ENCODE measurements around the gene UBE3B. TPM values are rescaled to one million over a fixed set of nuclear protein-coding genes. Genes with fewer than 3 reads are reported as not detected.

UBE3B gene
- total and polyA plus RNA-seq, 2 donors (not counting 1 experiment from before 2014, with no cell fraction given): 27.2 to 52.1 TPM

DNA sequence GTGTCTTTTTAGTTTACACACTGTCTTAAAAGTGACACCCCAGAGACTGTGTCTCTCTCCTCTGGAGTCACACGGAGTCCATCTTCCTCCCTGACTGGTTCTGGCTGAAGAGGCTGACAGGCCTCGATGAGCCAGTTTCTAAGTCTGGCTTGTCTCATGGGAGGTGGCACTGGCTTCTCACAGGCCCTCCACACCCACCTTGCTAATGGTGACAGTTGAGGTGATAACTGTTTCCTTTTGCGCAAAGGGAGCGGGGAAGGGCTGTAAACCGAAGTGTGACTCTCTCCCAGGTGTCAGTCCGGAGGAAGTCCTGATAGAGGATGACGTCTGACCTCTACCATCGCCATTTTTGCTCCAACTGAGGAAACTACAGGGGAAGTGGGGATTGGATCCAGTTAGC lies 30.6 kb upstream of the UBE3B start:
- no peaks in the 10 kb centered on the region for H3K9me3 ChIP-seq (ENCODE audit: control extremely low read depth in 1 of 3, control insufficient read depth in 2 of 3, insufficient read depth in 1 of 3, low read length in 2 of 3)
- ChIA-PET POLR2A (no interaction called here), CTCF (no interaction called here)
- no peak overlapping the region for H3K27ac Mint-ChIP-seq
- no peaks in the 10 kb centered on the region for H3K4me1 Mint-ChIP-seq
- 99% methylated on average over 7 of the region's 8 CpGs for WGBS (ENCODE audit: insufficient coverage)
- H3K79me2 ChIP-seq (ENCODE audit: control insufficient read depth, insufficient read depth, low read length): no peaks in the 10 kb centered on the region
- no peaks in the 10 kb centered on the region for H3K9me3 Mint-ChIP-seq (ENCODE audit: insufficient read depth)
- no peaks in the 10 kb centered on the region for H3K4me1 ChIP-seq (ENCODE audit: control insufficient read depth in 2 of 2, insufficient read depth in 2 of 2, low read length in 2 of 2)
- H3K27me3 ChIP-seq (replicated peaks in 1 of 4; ENCODE audit: control extremely low read depth in 1 of 4, control insufficient read depth in 3 of 4, insufficient read depth in 4 of 4, low read length in 3 of 4): no peaks in the 10 kb centered on the region
- no peaks in the 10 kb centered on the region for H3K27me3 Mint-ChIP-seq
- peaks cover 0 to 37% of the 10 kb centered on the region in 2 experiments for H3K36me3 ChIP-seq (replicated peaks in 1 of 2; ENCODE audit: control extremely low read depth in 1 of 2, control insufficient read depth in 1 of 2, extremely low read depth in 1 of 2, insufficient read depth in 2 of 2, low read length in 1 of 2)
- no peak overlapping the region for H3K4me3 Mint-ChIP-seq
- no peak overlapping the region for H3K27ac ChIP-seq (ENCODE audit: low read length in 2 of 2)
- ATAC-seq (ENCODE audit: low read depth) (no peak), DNase-seq (no peak)
- no peak overlapping the region for H2AFZ ChIP-seq (ENCODE audit: insufficient read depth, low read depth, low read length, poor library complexity, severe bottlenecking)
- TF ChIP-seq, protein P1, sequence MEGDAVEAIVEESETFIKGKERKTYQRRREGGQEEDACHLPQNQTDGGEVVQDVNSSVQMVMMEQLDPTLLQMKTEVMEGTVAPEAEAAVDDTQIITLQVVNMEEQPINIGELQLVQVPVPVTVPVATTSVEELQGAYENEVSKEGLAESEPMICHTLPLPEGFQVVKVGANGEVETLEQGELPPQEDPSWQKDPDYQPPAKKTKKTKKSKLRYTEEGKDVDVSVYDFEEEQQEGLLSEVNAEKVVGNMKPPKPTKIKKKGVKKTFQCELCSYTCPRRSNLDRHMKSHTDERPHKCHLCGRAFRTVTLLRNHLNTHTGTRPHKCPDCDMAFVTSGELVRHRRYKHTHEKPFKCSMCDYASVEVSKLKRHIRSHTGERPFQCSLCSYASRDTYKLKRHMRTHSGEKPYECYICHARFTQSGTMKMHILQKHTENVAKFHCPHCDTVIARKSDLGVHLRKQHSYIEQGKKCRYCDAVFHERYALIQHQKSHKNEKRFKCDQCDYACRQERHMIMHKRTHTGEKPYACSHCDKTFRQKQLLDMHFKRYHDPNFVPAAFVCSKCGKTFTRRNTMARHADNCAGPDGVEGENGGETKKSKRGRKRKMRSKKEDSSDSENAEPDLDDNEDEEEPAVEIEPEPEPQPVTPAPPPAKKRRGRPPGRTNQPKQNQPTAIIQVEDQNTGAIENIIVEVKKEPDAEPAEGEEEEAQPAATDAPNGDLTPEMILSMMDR (IDR thresholded peaks at IDR 0.05): no peak
- no peak for TF ChIP-seq EZH2 (IDR thresholded peaks at IDR 0.05; ENCODE audit: borderline replicate concordance, insufficient read depth, low read depth, low read length, poor library complexity, severe bottlenecking)
- intact Hi-C loops (cut with micrococcal nuclease): no loop called here
- no peak overlapping the region for H3K9ac ChIP-seq (ENCODE audit: low read length)
- H4K20me1 ChIP-seq (ENCODE audit: control insufficient read depth, insufficient read depth, low read length, poor library complexity, severe bottlenecking): no peaks in the 10 kb centered on the region
- no peak overlapping the region for H3K4me2 ChIP-seq (replicated peaks; ENCODE audit: low read depth, low read length, poor library complexity, severe bottlenecking)
- no peak overlapping the region for H3K4me3 ChIP-seq (ENCODE audit: control extremely low read depth in 1 of 5, extremely low read depth in 1 of 5, insufficient read depth in 1 of 5, low read depth in 2 of 5, low read length in 4 of 5)

DNA sequence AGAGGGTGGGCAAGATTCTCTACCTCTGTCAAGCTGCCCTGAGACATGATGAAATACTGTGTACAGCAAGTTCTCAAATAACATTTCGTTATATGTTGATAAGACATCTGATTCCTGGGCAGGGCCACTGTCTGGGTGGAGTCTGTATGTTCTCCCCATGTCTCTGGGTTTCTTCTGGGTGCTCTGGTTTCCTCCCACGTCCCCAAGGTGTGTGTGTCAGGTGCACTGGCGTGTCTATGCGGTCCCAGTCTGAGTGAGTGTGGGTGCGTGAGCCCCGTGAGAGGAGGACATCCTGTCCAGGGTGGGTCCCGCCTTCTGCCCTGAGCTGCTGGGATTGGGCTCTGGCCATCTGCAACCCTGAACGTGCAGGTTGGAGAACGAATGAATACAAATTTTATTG lies 30.0 kb upstream of the UBE3B start:
- POLR2A ChIA-PET: no interaction called here
- no peak overlapping the region for H3K4me3 Mint-ChIP-seq
- no peak for ATAC-seq (ENCODE audit: low read depth)

More for the DNA sequence above, 30.0 kb upstream of the UBE3B start:
- Histone ChIP-seq H3K9me3 (ENCODE audit: control extremely low read depth in 1 of 3, control insufficient read depth in 2 of 3, insufficient read depth in 1 of 3, low read length in 2 of 3) (no peaks in the 10 kb centered on the region), H2AFZ (ENCODE audit: insufficient read depth, low read depth, low read length, poor library complexity, severe bottlenecking) (no peak overlapping the region), H3K27me3 (replicated peaks in 1 of 4; ENCODE audit: control extremely low read depth in 1 of 4, control insufficient read depth in 3 of 4, insufficient read depth in 4 of 4, low read length in 3 of 4) (no peaks in the 10 kb centered on the region), H4K20me1 (ENCODE audit: control insufficient read depth, insufficient read depth, low read length, poor library complexity, severe bottlenecking) (no peaks in the 10 kb centered on the region), H3K4me2 (replicated peaks; ENCODE audit: low read depth, low read length, poor library complexity, severe bottlenecking) (no peak overlapping the region), H3K4me3 (ENCODE audit: control extremely low read depth in 1 of 5, extremely low read depth in 1 of 5, insufficient read depth in 1 of 5, low read depth in 2 of 5, low read length in 4 of 5) (no peak overlapping the region), H3K4me1 (ENCODE audit: control insufficient read depth in 2 of 2, insufficient read depth in 2 of 2, low read length in 2 of 2) (no peaks in the 10 kb centered on the region), H3K79me2 (ENCODE audit: control insufficient read depth, insufficient read depth, low read length) (no peaks in the 10 kb centered on the region), H3K36me3 (replicated peaks in 1 of 2; ENCODE audit: control extremely low read depth in 1 of 2, control insufficient read depth in 1 of 2, extremely low read depth in 1 of 2, insufficient read depth in 2 of 2, low read length in 1 of 2) (peaks cover 0 to 43% of the 10 kb centered on the region in 2 experiments), H3K9ac (ENCODE audit: low read length) (no peak overlapping the region), H3K27ac (ENCODE audit: low read length in 2 of 2) (no peak overlapping the region)
- no peak for DNase-seq
- 94% methylated on average over 5 of the region's 9 CpGs for WGBS (ENCODE audit: insufficient coverage)
- CTCF ChIA-PET: no interaction called here
- Mint-ChIP-seq H3K4me1 (no peaks in the 10 kb centered on the region), H3K27me3 (no peaks in the 10 kb centered on the region), H3K9me3 (ENCODE audit: insufficient read depth) (no peaks in the 10 kb centered on the region), H3K27ac (no peak overlapping the region)
- TF ChIP-seq, protein P1 (IDR thresholded peaks at IDR 0.05): no peak
- no peak for TF ChIP-seq EZH2 (IDR thresholded peaks at IDR 0.05; ENCODE audit: borderline replicate concordance, insufficient read depth, low read depth, low read length, poor library complexity, severe bottlenecking)
- intact Hi-C loops (cut with micrococcal nuclease): no loop called here

Measured in B cell (primary cell).